AG08395 (cell line): ENCODE data around the gene IL3RA.
"Not testable (repeated sequence)": the region's sequence is repeated elsewhere in the genome, so short reads cannot be mapped to it uniquely, and the experiment has no call there.

ENCODE experiments used
- DNase-seq: peaks from one replicate; pipeline ENCODE4 v3.0.0; 2012; ENCODE audit warnings: mixed read lengths, low spot score

The IL3RA gene

DNA sequence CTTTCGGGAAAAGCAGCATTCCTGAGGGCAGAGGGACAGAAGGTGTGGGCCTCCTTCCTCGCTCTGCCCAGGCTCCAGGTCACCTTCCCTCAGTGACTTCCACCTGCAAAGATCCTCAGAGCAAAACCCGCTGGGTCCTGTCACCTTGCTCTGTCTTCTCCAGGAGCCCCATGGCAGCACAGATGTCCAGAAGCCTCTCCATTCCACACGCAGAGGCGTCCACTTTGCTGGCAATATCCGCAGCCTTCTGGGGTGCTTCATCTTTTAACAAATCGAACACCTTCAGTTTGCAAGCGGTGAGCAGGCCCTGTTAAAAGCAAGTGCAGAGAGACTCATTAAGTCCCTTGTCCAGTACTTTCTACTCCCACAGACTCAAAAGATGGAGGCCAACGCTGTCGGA, 88.8 kb downstream of the IL3RA start:
- DNase-seq: no peak

DNA sequence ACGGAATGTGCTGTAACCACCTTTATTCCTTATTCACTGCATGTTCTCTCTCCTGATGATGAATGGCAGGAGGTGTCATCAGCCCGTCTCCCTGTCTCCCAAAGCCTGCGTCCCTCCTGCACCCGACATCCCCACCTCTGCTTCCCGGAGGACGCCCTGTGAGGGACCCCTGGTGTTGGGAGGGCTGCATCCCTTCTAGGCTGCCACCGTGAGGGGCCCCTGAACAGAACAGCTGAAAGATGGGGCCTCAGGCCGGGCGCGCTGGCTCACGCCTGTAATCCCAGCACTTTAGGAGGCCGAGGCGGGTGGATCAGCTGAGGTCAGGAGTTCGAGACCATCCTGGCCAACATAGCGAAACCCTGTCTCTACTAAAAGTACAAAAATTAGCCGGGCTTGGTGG, 89.7 kb downstream of the IL3RA start:
- DNase-seq: not testable (repeated sequence)

DNA sequence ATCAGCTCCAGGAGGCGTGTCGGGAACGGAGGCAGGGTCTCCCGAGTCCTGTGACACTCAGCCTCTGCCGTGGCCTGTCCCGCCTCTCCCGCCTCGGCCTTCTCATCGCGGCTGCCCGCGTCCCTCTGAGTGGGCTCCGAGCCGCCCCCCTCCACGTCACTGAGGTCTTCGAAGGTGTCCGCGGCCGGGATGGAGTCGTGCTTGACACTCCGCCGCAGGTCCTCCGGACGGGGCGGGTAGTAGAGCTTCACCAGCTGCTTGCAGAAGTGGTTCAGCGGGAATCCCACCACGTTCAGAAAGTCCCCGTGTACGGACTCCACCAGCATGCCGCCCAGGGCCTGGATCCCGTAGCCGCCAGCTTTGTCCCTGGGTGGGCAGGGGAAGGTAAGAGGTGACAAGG, 91.2 kb downstream of the IL3RA start:
- DNase-seq: no peak

DNA sequence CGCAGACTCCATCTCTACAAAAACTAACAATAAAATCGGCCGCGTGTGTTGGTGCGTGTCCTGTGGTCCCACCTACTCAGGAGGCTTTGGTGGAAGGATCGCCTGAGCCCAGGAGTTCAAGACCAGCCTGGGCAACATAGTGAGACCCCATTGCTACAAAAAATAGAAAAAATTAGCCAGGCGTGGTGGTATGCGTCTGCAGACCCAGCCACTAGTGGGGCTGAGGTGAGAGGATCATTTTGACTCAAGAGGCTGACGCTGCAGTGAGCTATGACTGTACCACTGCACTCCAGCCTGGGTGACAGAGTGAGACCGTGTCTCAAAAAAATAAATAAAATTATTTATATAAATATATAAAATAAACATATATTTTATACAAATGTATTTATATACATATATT, 93.9 kb downstream of the IL3RA start:
- DNase-seq: no peak
